Stimulated activated CD8-positive, alpha-beta memory T cell treated with anti-CD3 and anti-CD28 coated beads, Interleukin-7, amount 100 ng/mL, for 4 hours (primary cell): ENCODE results near the gene DOCK1.
"Not testable (repeated sequence)": the region's sequence is repeated elsewhere in the genome, so short reads cannot be mapped to it uniquely, and the experiment has no call there.

Source experiments
- DNase-seq, 2 donors: peaks; one replicate each; pipeline ENCODE4 v3.0.0-alpha.2; 2020; ENCODE audit warnings: low read depth in 2 of 2

DOCK1 gene

GRCh38 chr10:126924915-126925300 is 19.7 kb downstream of the DOCK1 start:
- DNase-seq, result no peak

- DNase-seq, result no peak
These were observed 21.3 kb downstream of the DOCK1 start for GRCh38 chr10:126926568-126926967.

- no peak for DNase-seq
These were observed 22.6 kb downstream of the DOCK1 start for GRCh38 chr10:126927799-126928198.

- no peak for DNase-seq
These were observed 23.0 kb downstream of the DOCK1 start for GRCh38 chr10:126928274-126928673.

DNA sequence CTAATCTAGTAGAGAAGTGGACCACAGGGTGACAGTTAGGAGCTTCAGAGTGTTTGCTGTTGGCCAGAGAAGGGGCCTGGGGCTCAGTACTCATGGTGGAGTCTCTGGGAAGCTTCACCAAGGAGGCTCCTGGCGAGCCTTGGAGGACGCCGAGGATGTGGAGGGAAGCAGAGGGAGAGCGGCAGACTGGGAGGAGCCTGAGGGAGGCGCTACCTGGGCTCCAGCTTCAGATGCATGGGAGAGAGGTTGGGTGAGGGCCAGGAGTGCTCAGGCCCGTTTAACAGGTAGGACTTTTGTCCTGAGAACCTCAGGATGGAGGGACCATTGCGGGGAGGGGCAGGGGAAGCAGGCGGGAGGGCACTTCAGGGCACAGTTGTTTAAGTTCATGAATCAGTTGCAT is 24.2 kb downstream of the DOCK1 start:
- DNase-seq, result no peak

DNA sequence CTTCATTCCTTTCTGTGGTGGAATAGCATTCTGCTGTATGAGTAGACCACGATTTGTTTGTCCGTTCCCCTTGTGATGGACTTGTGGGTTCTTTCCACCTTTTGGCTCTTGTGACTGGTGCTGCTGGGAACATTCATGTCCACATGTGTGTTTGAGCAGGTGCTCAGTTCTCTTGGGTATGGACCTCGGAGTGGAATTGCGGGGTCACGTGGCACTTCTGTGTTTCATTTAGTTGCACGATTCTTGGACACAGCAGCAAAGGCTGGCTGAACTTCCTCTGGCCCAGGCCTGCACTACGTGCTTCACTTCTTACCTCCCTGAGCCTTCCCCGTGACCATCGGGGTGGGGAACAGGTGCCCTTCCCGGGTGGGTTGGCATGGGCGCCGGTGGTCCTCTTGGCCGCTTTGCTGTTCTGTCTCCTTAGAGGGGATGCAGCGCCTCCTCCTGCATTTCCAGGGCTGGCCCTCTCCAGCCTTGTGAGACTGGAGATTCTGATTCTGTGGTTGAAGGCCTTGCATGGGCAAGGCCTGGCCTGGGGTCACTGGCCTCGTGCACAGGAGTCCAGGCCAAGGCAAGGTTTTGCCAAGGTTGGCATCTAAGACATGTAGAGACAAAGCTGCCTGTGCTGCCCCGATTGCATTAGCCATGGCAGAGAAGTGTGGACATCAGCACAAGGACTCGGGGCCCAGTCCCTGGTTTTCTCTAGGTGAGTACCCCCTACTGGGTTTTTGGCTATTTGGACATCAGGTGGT is 25.1 kb downstream of the DOCK1 start:
- no peak for DNase-seq

- DNase-seq, result no peak
These were observed 25.8 kb downstream of the DOCK1 start for GRCh38 chr10:126930883-126931503.

DNA sequence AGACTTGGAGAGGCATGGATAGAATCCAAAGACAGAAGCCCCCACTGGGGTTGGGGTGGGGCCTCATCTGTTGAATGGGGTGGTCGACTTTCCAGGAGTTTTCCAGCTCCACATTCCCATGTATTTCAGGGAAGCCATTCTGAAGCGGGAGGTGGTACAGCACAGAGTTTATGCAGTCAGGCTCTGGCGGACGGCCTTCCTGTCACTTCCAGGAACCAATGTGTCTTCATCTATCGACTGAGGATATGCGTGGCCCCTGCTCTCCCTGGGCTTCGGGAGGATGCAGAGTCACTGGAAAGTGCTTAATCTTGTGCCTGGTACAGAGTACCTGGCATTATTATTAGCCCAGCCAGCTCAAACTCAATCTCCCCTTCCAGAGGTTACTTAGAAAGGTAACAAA is 26.3 kb downstream of the DOCK1 start:
- no peak for DNase-seq

DNA sequence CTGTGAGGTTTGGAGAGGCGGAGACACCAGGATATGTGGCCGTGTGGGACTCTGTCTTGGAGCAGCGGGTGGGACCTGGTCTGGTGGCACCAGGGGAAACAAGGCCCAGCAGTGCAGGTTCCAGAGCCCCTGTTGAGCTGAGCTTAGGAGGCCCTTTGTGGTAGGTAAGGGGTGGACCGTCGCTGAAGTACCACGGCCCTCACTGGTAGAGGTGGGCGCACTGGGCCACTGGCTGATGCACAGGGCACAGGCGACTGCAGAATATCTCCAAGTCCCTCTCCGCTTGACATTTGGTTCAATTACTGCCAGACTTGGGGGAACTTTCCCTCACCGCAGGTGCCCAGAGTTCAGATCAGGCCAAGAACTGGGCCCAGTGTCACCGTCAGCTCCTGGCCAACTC is 27.3 kb downstream of the DOCK1 start:
- no peak for DNase-seq

DNA sequence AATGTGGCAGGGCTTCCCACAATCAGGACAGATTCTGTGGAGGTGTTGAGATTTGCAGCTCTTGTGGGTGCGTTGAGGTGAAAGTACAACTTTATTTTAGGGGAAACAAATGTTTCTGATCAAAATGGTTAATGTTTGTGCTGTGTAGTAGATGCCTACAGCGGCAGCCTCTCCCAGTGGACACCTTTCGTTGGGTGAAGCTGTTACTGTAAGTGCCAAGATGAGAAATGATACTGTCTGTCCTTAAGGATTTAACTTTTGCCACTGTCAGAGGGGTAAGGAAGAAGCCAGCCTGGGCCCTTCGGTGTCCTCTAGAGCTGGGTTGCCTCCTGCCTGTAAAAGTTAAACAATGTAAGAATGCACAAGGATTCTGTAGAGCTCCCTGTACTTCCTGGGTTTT is 27.9 kb downstream of the DOCK1 start:
- DNase-seq, result no peak

- DNase-seq, result no peak
These were observed 30.2 kb downstream of the DOCK1 start for GRCh38 chr10:126935263-126935946.

DNA sequence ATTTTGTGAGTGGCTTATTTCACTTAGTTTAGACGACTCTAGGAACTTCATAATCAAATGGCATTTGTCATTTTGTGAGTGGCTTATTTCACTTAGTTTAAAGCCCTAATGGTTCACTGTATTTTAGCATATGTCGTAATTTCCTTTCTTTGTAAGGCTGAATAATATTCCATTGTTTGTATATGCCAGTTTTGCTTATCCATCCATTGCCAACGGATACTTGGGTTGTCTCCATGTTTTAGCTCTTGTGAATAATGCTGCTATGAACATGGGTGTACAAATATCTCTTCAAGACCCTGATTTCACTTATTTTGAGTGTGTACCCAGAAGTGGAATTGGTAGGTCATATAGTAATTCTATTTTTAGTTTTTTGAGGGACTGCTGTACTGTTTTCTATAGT is 31.8 kb downstream of the DOCK1 start:
- DNase-seq, result no peak

DNA sequence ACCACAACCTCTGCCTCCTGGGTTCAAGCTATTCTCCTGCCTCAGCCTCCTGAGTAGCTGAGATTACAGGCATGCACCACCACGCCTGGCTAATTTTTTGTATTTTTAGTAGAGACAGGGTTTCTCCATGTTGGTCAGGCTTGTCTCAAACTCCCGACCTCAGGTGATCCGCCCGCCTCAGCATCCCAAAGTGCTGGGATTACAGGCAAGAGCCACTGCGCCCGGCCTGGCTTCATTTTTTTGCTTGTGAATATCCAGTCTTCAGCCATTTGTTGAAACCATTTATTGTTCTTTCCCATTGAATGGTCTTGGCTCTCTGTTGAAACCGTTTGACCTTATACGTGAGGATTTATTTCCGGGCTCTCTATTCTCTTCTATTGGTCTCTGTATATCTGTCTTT is 32.9 kb downstream of the DOCK1 start:
- DNase-seq, result not testable (repeated sequence)

DNA sequence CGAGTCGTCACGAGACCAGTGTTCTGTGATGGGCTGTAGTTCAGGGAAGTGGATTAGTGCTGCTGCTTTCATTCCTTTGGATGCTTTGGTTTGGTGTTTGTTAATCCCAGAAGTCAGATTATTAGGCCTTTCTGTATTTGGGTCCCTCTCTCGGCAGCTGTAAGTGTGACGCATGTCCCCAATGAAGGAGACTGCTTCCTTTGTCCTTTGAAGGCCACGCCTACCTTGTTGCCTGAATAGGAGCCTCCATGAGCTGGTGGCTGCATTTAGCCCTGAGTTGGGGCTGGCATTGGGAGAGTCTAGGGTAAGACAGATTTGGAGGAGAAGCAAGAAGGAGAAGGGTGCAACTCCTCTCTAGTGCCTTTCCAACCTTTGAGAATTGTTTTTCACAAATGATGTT is 34.5 kb downstream of the DOCK1 start:
- DNase-seq, result no peak

- no peak for DNase-seq
These were observed 35.6 kb downstream of the DOCK1 start for GRCh38 chr10:126940670-126941310.

GRCh38 chr10:126944191-126944590 is 39.0 kb downstream of the DOCK1 start:
- no peak for DNase-seq

DNA sequence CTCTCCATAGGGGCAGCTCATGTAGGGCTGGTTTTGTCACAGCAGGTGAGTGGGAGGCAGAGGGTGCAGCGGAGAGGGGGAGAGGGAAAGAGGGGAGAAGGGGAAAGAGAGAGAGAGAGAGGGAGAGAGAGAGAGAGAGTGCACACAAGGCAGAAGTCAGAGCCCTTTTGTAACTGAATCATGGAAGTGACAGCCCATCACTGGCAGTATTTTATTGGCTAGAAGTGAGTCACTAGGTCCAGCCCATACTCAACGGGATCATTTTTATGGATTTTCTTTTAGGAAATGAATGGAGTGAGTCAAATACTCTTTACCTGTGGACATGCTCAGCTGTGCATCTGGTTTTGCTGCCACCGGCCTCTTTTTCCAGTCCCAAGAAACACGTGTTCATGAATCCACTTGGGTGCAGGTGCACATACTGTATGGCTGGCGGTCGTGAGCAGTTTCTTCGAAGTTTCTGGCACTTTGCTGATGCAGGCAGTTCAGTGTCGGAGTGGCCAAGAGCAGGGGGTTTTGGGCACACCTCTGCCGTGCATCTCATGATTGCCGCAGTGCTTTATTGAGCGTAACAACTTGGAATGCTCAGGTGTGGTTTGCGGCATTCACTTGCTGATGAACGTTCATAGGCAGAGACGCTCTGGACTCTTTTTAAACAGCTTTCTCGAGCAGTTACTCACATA is 40.3 kb downstream of the DOCK1 start:
- DNase-seq, result no peak

DNA sequence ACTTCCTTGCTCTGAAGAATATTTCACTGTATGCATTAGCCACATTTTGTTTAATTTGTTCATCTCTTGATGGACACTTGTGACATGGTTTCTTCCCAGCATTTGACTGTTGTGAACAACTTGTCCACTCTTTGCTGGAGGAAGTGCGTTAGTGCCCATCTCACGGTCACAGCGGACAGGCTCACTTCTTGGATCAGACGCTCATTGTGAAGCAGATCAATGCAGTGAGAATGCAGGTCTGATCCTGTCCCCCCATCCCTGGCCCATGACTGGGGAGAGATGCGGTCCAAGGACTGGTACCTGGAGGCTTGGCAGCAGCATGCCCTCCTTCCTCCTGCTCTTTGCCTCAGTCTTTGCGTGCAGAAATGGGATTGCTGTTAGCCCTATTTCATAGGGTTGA is 41.5 kb downstream of the DOCK1 start:
- DNase-seq, result no peak

DNA sequence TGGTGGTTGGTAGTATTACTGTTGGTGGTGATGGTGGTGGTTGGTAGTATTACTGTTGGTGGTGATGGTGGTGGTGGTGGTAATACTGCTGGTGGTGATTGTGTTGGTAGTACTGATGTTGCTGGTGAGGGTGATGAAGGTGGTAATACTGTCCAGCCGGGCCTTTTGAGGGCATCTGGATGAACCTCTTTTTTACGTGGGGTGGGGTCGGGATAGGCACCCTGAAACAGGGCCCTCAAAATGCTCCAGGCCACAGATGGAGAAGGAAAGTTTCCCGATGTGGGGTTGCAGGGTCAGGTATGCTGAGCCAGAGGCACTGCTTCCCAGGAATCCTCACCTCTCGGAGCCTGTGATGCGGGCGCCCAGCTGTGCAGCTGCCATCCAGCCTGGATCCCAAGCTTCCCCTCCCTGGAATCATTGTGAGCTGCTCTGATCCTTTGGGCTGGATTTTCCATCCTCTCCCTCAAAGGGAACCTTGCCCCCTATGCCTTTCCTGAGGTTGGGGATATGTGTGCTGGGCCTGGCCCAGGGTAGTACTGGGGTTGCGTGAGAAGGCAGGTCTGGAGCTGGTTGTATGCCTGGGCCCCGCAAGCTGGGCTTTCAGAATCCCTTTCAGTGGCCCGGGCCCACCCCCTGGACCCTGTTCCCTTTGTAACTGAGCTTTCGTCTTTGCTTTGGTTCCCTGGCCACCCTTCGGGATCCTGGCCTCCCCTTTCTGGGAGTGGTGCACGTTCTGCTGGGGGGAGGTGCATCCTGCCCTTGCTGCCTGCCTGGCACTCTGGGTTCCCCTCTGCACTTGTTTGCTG is 43.3 kb downstream of the DOCK1 start:
- no peak for DNase-seq

DNA sequence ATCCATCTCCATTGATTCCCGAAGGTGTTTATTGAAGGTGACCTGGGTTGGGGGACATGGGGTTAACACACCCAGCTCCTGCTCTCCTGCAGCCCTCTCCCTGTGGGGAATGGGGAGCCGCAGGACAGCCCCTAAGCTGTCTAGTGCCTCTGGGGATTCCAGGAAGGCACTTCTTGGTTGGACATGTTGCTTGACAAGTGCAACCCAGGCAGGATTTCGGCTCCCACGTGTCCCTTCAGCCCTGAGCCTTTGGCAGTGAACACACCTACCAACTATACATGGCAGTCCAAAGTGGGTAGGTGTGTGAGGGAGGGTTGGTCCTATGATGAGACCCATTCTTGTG is 43.9 kb downstream of the DOCK1 start:
- DNase-seq, result no peak

DNA sequence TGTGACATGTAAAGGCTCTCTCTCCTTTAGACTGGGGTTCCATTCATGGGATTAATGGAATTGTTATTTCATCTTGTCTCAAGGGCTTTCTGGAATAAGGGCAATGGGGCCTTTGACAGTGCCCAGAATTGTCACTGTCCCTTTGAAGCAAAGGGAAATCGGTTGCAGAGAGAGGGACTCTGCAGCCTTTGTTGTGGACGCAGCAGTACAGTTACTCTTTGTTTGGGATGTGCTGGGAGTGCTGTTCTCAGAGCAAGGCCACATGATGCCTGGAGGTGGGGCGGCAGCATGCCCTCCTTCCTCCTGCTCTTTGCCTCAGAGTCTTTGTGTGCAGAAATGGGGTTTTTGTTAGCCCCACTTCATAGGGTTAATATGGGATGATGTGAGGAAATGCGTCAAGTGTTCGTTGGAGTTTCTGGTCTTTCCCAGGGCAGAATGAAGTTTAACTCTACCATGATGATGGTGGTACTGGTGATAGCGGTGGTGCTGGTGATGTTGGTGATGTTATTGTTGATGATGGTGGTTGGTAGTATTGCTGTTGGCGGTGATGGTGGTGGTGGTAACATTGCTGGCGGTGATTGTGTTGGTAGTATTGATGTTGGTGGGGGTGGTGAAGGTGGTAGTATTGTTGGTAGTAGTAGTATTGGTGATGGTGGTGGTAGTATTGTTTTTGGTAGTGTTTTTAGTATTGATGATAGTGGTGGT is 45.3 kb downstream of the DOCK1 start:
- DNase-seq, result no peak
